Measurements from ENCODE around the gene TRPV3.

GRCh38 chr17:3552916-3553315, 4.7 kb downstream of the TRPV3 start:
- TF ChIP-seq EZH2 (IDR thresholded peaks at IDR 0.05; ENCODE audit: borderline replicate concordance, low read depth, low read length, severe bottlenecking) (no peak), CTCF (IDR thresholded peaks at IDR 0.05; ENCODE audit: borderline replicate concordance, extremely low read depth, low read length, poor library complexity, severe bottlenecking) (no peak)

Data from DND-41 (cell line).